H1 (cell line): ENCODE measurements around the gene U2AF1L4. TPM values are rescaled to one million over a fixed set of nuclear protein-coding genes. Genes with fewer than 3 reads are reported as not detected.

Source experiments
- EZH2 ChIP-seq: fragments of 200-600 bp; sonication (generic); IDR thresholded peaks from 2 replicates; pipeline ENCODE4 v1.7.1; 2012; ENCODE audit warnings: low read depth, mild to moderate bottlenecking, moderate library complexity, low read length, inconsistent platforms; ENCODE audit not compliant: severe bottlenecking
- GABPA ChIP-seq: IDR thresholded peaks from 2 replicates; pipeline ENCODE4 v1.6.1; 2011; ENCODE audit warnings: mild to moderate bottlenecking, low read length, moderate library complexity, borderline replicate concordance; ENCODE audit not compliant: insufficient read depth
- SIX5 ChIP-seq: IDR thresholded peaks from 2 replicates; pipeline ENCODE4 v1.6.1; 2011; ENCODE audit warnings: mild to moderate bottlenecking, low read depth, low read length
- ZNF274 ChIP-seq: IDR thresholded peaks from 2 replicates; pipeline ENCODE4 v1.7.0; 2012; ENCODE audit warnings: low read length, borderline replicate concordance; ENCODE audit errors: extremely low read depth
- polyA plus RNA-seq, 7 experiments: library from polyadenylated mRNA; depleted of rRNA in 3 of 7; stranded (reverse) in 5 of 7; unstranded in 2 of 7; fragments of >200 nt in 5 of 7; fragments of 200-250 nt in 2 of 7; gene quantifications; 1 replicate in 5 of 7; 2 replicates in 1 of 7; 4 replicates in 1 of 7; pipeline versions ENCODE4 v1.2.1 to v1.2.3, GENCODE V29; 2011 to 2013; ENCODE audit warnings: missing spikeins in 2 of 7, mixed read lengths in 2 of 7
- total RNA-seq: library from RNA; stranded (reverse); fragmentation: NEBNext Ultra II Directional; extraction: Animal tissue kit (Norgen Biotek cat#: 25700); gene quantifications from 2 replicates; pipeline ENCODE4 v1.2.1, GENCODE V29; 2021
- TF ChIP-seq, protein P1 (sequence below): fragments of 300-600 bp; sonication (generic); IDR thresholded peaks from 2 replicates; pipeline ENCODE4 v1.7.1; 2012; ENCODE audit warnings: low read length, moderate library complexity, mild to moderate bottlenecking, inconsistent platforms; ENCODE audit not compliant: insufficient replicate concordance
- TF ChIP-seq, protein P2 (sequence below): IDR thresholded peaks from 2 replicates; pipeline ENCODE4 v1.6.1; 2011; ENCODE audit warnings: low read length, improper control_type of control experiment

U2AF1L4 gene
- total and polyA plus RNA-seq, 2 of the 8 experiments (the other 6 are each of a cell fraction or from before 2014, with no cell fraction given): 15.1 to 32.7 TPM

DNA sequence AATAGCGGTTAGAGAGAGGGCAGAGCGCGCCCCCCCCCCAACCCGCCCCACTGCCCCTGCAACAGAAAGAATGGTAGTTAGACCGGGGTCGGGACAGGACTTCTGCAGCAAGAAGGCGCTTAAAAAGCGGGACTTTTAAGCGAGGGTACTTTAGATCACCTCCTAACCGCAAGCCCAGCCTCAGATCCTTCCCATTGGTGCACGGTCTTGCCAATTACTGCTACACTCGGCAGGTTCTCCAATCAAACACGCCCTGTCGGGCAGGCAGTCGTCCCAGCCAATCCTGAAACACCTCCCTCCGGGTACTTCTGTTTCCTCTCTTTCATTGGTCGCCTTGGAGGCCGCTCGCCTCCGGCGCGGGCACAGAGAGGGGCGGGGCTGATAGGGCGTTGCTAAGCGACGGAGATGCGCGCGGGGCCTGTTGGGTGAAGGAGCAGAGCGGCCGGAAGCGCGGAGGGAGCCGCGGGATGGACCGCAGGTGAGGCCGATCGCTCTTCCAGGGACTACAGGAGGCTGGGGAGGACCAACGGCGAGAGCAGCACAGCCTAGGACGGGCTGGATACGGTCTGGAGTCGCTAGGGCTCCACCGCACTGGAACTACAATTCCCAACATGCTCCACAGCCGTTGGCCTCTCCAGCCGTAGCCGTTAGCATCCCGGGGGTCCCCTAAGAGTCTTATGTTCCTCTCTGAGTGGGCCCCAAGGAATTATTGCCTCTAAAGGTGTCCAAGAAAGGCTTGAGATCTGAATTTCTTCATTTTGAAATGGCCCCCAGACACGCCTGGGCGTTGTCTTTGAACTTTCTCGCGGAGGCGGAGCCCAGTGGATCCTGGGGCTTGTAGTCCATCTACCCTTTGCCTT, 12.8 kb upstream of the U2AF1L4 start, which contains the start of gene PROSER3 (continued):
- TF ChIP-seq, protein P1, sequence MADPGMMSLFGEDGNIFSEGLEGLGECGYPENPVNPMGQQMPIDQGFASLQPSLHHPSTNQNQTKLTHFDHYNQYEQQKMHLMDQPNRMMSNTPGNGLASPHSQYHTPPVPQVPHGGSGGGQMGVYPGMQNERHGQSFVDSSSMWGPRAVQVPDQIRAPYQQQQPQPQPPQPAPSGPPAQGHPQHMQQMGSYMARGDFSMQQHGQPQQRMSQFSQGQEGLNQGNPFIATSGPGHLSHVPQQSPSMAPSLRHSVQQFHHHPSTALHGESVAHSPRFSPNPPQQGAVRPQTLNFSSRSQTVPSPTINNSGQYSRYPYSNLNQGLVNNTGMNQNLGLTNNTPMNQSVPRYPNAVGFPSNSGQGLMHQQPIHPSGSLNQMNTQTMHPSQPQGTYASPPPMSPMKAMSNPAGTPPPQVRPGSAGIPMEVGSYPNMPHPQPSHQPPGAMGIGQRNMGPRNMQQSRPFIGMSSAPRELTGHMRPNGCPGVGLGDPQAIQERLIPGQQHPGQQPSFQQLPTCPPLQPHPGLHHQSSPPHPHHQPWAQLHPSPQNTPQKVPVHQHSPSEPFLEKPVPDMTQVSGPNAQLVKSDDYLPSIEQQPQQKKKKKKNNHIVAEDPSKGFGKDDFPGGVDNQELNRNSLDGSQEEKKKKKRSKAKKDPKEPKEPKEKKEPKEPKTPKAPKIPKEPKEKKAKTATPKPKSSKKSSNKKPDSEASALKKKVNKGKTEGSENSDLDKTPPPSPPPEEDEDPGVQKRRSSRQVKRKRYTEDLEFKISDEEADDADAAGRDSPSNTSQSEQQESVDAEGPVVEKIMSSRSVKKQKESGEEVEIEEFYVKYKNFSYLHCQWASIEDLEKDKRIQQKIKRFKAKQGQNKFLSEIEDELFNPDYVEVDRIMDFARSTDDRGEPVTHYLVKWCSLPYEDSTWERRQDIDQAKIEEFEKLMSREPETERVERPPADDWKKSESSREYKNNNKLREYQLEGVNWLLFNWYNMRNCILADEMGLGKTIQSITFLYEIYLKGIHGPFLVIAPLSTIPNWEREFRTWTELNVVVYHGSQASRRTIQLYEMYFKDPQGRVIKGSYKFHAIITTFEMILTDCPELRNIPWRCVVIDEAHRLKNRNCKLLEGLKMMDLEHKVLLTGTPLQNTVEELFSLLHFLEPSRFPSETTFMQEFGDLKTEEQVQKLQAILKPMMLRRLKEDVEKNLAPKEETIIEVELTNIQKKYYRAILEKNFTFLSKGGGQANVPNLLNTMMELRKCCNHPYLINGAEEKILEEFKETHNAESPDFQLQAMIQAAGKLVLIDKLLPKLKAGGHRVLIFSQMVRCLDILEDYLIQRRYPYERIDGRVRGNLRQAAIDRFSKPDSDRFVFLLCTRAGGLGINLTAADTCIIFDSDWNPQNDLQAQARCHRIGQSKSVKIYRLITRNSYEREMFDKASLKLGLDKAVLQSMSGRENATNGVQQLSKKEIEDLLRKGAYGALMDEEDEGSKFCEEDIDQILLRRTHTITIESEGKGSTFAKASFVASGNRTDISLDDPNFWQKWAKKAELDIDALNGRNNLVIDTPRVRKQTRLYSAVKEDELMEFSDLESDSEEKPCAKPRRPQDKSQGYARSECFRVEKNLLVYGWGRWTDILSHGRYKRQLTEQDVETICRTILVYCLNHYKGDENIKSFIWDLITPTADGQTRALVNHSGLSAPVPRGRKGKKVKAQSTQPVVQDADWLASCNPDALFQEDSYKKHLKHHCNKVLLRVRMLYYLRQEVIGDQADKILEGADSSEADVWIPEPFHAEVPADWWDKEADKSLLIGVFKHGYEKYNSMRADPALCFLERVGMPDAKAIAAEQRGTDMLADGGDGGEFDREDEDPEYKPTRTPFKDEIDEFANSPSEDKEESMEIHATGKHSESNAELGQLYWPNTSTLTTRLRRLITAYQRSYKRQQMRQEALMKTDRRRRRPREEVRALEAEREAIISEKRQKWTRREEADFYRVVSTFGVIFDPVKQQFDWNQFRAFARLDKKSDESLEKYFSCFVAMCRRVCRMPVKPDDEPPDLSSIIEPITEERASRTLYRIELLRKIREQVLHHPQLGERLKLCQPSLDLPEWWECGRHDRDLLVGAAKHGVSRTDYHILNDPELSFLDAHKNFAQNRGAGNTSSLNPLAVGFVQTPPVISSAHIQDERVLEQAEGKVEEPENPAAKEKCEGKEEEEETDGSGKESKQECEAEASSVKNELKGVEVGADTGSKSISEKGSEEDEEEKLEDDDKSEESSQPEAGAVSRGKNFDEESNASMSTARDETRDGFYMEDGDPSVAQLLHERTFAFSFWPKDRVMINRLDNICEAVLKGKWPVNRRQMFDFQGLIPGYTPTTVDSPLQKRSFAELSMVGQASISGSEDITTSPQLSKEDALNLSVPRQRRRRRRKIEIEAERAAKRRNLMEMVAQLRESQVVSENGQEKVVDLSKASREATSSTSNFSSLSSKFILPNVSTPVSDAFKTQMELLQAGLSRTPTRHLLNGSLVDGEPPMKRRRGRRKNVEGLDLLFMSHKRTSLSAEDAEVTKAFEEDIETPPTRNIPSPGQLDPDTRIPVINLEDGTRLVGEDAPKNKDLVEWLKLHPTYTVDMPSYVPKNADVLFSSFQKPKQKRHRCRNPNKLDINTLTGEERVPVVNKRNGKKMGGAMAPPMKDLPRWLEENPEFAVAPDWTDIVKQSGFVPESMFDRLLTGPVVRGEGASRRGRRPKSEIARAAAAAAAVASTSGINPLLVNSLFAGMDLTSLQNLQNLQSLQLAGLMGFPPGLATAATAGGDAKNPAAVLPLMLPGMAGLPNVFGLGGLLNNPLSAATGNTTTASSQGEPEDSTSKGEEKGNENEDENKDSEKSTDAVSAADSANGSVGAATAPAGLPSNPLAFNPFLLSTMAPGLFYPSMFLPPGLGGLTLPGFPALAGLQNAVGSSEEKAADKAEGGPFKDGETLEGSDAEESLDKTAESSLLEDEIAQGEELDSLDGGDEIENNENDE: no peak
- TF ChIP-seq SIX5 (peak; percentile 67), GABPA (no peak), EZH2 (no peak), ZNF274 (no peak)
- TF ChIP-seq, protein P2, sequence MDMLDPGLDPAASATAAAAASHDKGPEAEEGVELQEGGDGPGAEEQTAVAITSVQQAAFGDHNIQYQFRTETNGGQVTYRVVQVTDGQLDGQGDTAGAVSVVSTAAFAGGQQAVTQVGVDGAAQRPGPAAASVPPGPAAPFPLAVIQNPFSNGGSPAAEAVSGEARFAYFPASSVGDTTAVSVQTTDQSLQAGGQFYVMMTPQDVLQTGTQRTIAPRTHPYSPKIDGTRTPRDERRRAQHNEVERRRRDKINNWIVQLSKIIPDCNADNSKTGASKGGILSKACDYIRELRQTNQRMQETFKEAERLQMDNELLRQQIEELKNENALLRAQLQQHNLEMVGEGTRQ: no peak
